HCT116 (cell line): ENCODE data around the gene CD300LD. TPM values are rescaled to one million over a fixed set of nuclear protein-coding genes. Genes with fewer than 3 reads are reported as not detected.

Experiments used
- ATAC-seq: fragments of 200-7000 bp; cut with Tn5 transposase; 2 replicates; pipeline ENCODE4 v1.9.1; 2020; ENCODE audit warnings: mild to moderate bottlenecking, moderate library complexity
- BruUV-seq: library from RNA; stranded (reverse); fragments of 400-500 nt; replicated peaks from 2 replicates; lab custom pipeline; 2021; lab: Mats Ljungman, UMichigan
- CTCF ChIA-PET: fragments of 300-600 bp; sonication (Branson Sonifier 250); formaldehyde crosslinking; loops from one replicate; lab custom pipeline; 2021; ENCODE audit warnings: antibody characterized with exemption; lab: Charles Lee
- POLR2A ChIA-PET: fragments of 300-600, 350-600 bp; sonication (Branson Sonifier 250); formaldehyde crosslinking; loops from one replicate; lab custom pipeline; 2021; ENCODE audit warnings: antibody characterized with exemption; lab: Charles Lee
- RAD21 ChIA-PET, 2 experiments: fragments of 300-600 bp; sonication (Branson Sonifier 250); formaldehyde crosslinking; loops; one replicate each; lab custom pipeline; 2023; ENCODE audit warnings: low total read pairs in 2 of 2; ENCODE audit not compliant: uncharacterized antibody in 2 of 2, unreplicated experiment in 2 of 2, low non-redundant PET in 1 of 2; lab: Charles Lee
- DNase-seq: peaks from one replicate; pipeline ENCODE4 v3.0.0-alpha.2; 2010; ENCODE audit warnings: low read depth, low spot score
- H2AFZ ChIP-seq: fragments of 200-600 bp; shearing (Covaris generic), sonication (generic); 2 replicates; pipeline ENCODE4 v1.6.1; 2017; ENCODE audit warnings: low read depth, mixed run types, mixed read lengths, antibody characterized with exemption, low read length; ENCODE audit not compliant: poor library complexity, severe bottlenecking
- H3K27ac ChIP-seq: 2 replicates; pipeline ENCODE4 v1.5.1; 2012; ENCODE audit warnings: low read depth, low read length
- H3K27me3 ChIP-seq: fragments of 200-600 bp; sonication (generic); 2 replicates; pipeline ENCODE4 v1.6.1; 2016; ENCODE audit warnings: mixed run types, low read length, mixed read lengths; ENCODE audit not compliant: insufficient read depth
- H3K36me3 ChIP-seq, 2 experiments: fragments of 200-500 bp in 1 of 2; fragments of 200-600 bp in 1 of 2; sonication (Bioruptor generic) in 1 of 2; sonication (generic) in 1 of 2; 2 replicates each; pipeline versions ENCODE4 v1.5.1 to v1.6.1; 2014 to 2016; ENCODE audit warnings: low read length in 2 of 2, inconsistent platforms in 1 of 2, mixed read lengths in 1 of 2, mixed run types in 1 of 2; ENCODE audit not compliant: insufficient read depth in 2 of 2, control insufficient read depth in 1 of 2
- H3K4me1 ChIP-seq, 2 experiments: fragments of 200-600 bp in 1 of 2; sonication (generic) in 1 of 2; 2 replicates each; pipeline versions ENCODE4 v1.5.1 to v1.6.1; 2012 to 2017; ENCODE audit warnings: low read length in 2 of 2, inconsistent platforms in 1 of 2, mild to moderate bottlenecking in 1 of 2, mixed read lengths in 1 of 2, mixed run types in 1 of 2, moderate library complexity in 1 of 2; ENCODE audit not compliant: insufficient read depth in 2 of 2, control insufficient read depth in 1 of 2
- H3K4me2 ChIP-seq: fragments of 200-600 bp; sonication (generic); 2 replicates; pipeline ENCODE4 v1.6.1; 2017; ENCODE audit warnings: mixed run types, low read length, mixed read lengths
- H3K4me3 ChIP-seq, 2 experiments: fragments of 200-600 bp in 1 of 2; sonication (generic) in 1 of 2; replicated peaks in 1 of 2; 2 replicates each; pipeline ENCODE4 v1.5.1; 2011 to 2016; ENCODE audit warnings: low read length in 2 of 2, control low read depth in 1 of 2, low read depth in 1 of 2, mild to moderate bottlenecking in 1 of 2, mixed read lengths in 1 of 2, mixed run types in 1 of 2
- H3K79me2 ChIP-seq: fragments of 200-600 bp; sonication (generic); 2 replicates; pipeline ENCODE4 v1.6.1; 2017; ENCODE audit warnings: mild to moderate bottlenecking, mixed run types, low read length, moderate library complexity, mixed read lengths; ENCODE audit not compliant: insufficient read depth
- H3K9ac ChIP-seq: fragments of 200-600 bp; sonication (generic); 2 replicates; pipeline ENCODE4 v1.6.1; 2016; ENCODE audit warnings: low read length, mixed read lengths
- H3K9me2 ChIP-seq: fragments of 200-600 bp; sonication (generic), shearing (Covaris generic); 2 replicates; pipeline ENCODE4 v1.6.1; 2017; ENCODE audit warnings: mixed run types, mild to moderate bottlenecking, moderate library complexity; ENCODE audit not compliant: insufficient read depth
- H3K9me3 ChIP-seq, 2 experiments: fragments of 200-500 bp in 1 of 2; fragments of 200-600 bp in 1 of 2; sonication (Bioruptor generic) in 1 of 2; sonication (generic) in 1 of 2; 2 replicates each; pipeline ENCODE4 v1.6.1; 2014 to 2017; ENCODE audit warnings: low read length in 2 of 2, mixed read lengths in 2 of 2, inconsistent platforms in 1 of 2, low read depth in 1 of 2, mild to moderate bottlenecking in 1 of 2, mixed run types in 1 of 2, moderate library complexity in 1 of 2; ENCODE audit not compliant: control insufficient read depth in 1 of 2, insufficient read depth in 1 of 2
- H4K20me1 ChIP-seq: fragments of 200-600 bp; sonication (generic), shearing (Covaris generic); 2 replicates; pipeline ENCODE4 v1.6.1; 2017; ENCODE audit warnings: mixed run types, mild to moderate bottlenecking, moderate library complexity; ENCODE audit not compliant: insufficient read depth
- EZH2 ChIP-seq: fragments of 200-600 bp; sonication (generic); IDR thresholded peaks from 2 replicates; pipeline ENCODE4 v1.6.1; 2017; ENCODE audit warnings: antibody characterized with exemption, mixed run types
- FOSL1 ChIP-seq: IDR thresholded peaks from 2 replicates; pipeline ENCODE4 v1.6.1; 2012; ENCODE audit warnings: low read depth
- JUND ChIP-seq: IDR thresholded peaks from 2 replicates; pipeline ENCODE4 v1.6.1; 2012
- POLR2AphosphoS5 ChIP-seq: IDR thresholded peaks from 2 replicates; pipeline ENCODE4 v1.6.1; 2011; ENCODE audit warnings: mild to moderate bottlenecking, low read depth, low read length, moderate library complexity
- RAD21 ChIP-seq: IDR thresholded peaks from 2 replicates; pipeline ENCODE4 v1.6.1; 2012; ENCODE audit warnings: low read depth, mild to moderate bottlenecking
- SP1 ChIP-seq: IDR thresholded peaks from 2 replicates; pipeline ENCODE4 v1.6.1; 2012; ENCODE audit warnings: low read depth
- SRF ChIP-seq: IDR thresholded peaks from 2 replicates; pipeline ENCODE4 v1.6.1; 2012; ENCODE audit warnings: low read depth
- YY1 ChIP-seq: IDR thresholded peaks from 2 replicates; pipeline ENCODE4 v1.6.1; 2011; ENCODE audit warnings: low read length, low read depth, moderate library complexity, mild to moderate bottlenecking; ENCODE audit not compliant: insufficient replicate concordance; ENCODE audit errors: extremely low read depth
- ZFX ChIP-seq: fragments of 450-650 bp; IDR thresholded peaks from 2 replicates; pipeline ENCODE4 v1.6.1; 2017
- intact Hi-C: fragments of 100-400 bp; cut with micrococcal nuclease; formaldehyde crosslinking; loops from 2 replicates; pipeline ENCODE4 v1.10.0; 2022
- total RNA-seq: library from RNA; stranded (reverse); gene quantifications from one replicate; pipeline ENCODE4 v1.2.1, GENCODE V29; 2021; ENCODE audit not compliant: unreplicated experiment

The CD300LD gene
- total RNA-seq, 1 experiment from 2014 or later: not detected

DNA sequence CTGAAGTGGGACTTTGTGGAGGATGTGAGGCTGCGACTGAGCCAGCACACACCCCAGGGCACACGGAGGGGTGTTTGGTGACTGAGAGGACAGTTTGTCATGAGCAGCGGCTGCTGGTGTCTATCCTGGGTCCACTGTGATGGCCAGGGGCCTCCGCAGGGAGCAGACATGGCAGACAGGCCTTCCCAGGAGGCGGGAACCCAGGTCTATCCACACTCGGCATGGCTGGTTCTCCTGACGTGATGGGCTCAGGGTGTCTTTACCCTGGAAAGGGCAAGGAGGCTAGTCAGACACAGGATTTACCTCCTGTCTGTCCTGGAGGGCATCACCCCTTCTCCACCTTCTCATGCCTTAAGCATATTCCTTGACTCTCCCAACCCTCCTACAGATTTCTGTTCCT, 45.5 kb downstream of the CD300LD start:
- no peaks in the 10 kb centered on the region for H4K20me1 ChIP-seq
- H3K4me1 ChIP-seq: peaks cover 0 to 5% of the 10 kb centered on the region in 2 experiments; a peak in 1 of 4 replicates
- no peak overlapping the region for H3K4me2 ChIP-seq
- no peaks in the 10 kb centered on the region for H3K9me3 ChIP-seq
- intact Hi-C loops: no loop called here
- ChIA-PET RAD21 (no interaction called here), POLR2A (no interaction called here), CTCF (no interaction called here)
- H3K9ac ChIP-seq: no peak overlapping the region
- H3K9me2 ChIP-seq: no peaks in the 10 kb centered on the region
- H2AFZ ChIP-seq: no peak overlapping the region
- no peaks in the 10 kb centered on the region for H3K79me2 ChIP-seq
- DNase-seq (no peak), ATAC-seq (no peak)
- BruUV-seq: no TSS peak
- no peak overlapping the region for H3K27ac ChIP-seq
- no peak overlapping the region for H3K4me3 ChIP-seq
- no peaks in the 10 kb centered on the region for H3K36me3 ChIP-seq
- TF ChIP-seq FOSL1 (no peak), SRF (no peak), JUND (no peak), SP1 (no peak), YY1 (no peak), ZFX (no peak), POLR2AphosphoS5 (no peak), RAD21 (no peak)
- no peaks in the 10 kb centered on the region for H3K27me3 ChIP-seq

DNA sequence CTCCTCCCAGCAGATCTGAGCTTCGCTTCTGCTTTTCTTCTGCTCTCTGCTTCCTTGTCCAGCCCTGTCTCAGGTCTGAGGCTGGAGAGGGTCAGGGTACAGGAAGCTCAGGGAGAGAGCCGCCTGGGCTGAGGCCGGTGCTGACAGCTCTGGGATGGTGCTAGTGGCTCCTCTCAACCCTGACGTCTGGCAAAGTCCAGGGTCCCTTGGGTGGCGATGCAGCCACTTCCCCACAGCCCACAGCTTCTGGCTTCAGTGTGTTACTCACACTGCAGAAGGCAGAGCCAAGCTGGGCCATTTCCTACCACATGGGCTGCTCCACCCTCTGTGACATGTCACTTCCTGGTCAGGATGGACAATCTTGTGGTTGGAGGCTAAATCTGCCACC, 46.2 kb downstream of the CD300LD start, which contains the start of gene CD300C:
Gene CD300C, minus strand, starts transcription at position 273 of the 388 bp plus-strand sequence. CDS start 333 bp downstream, outside the sequence.
- Histone ChIP-seq H3K9me3 (no peaks in the 10 kb centered on the region), H4K20me1 (no peaks in the 10 kb centered on the region), H3K9me2 (no peaks in the 10 kb centered on the region), H3K4me2 (no peak within 1 kb of the TSS), H2AFZ (no peak within 1 kb of the TSS), H3K4me1 (peaks cover 0 to 5% of the 10 kb centered on the region in 2 experiments; a peak in 1 of 4 replicates), H3K36me3 (no peaks in the 10 kb centered on the region), H3K79me2 (no peaks in the 10 kb centered on the region), H3K9ac (no peak within 1 kb of the TSS), H3K27ac (no peak within 1 kb of the TSS), H3K27me3 (no peaks in the 10 kb centered on the region), H3K4me3 (no peak within 1 kb of the TSS)
- ChIA-PET CTCF (interaction anchor here (0.7 kb wide), 1 partner anchor 13 kb away, joined by 3 read pairs; no protein-coding TSS in a partner anchor), POLR2A (no interaction called here), RAD21 (no interaction called here)
- DNase-seq: no peak
- ATAC-seq: peak; percentile 37; the same call in 1 of the 2 replicates
- TF ChIP-seq FOSL1 (no peak), SRF (no peak), EZH2 (no peak)
- no TSS peak for BruUV-seq
- intact Hi-C loops: no loop called here
